HG02623 (cell line): ENCODE data around the gene SELENOK.
"Not testable (repeated sequence)": the region's sequence is repeated elsewhere in the genome, so short reads cannot be mapped to it uniquely, and the experiment has no call there.

Experiments used
- ATAC-seq: cut with Tn5 transposase; IDR thresholded peaks from one replicate; pipeline ENCODE4 v1.9.1; 2021; ENCODE audit warnings: moderate library complexity; ENCODE audit not compliant: unreplicated experiment

Gene SELENOK

DNA sequence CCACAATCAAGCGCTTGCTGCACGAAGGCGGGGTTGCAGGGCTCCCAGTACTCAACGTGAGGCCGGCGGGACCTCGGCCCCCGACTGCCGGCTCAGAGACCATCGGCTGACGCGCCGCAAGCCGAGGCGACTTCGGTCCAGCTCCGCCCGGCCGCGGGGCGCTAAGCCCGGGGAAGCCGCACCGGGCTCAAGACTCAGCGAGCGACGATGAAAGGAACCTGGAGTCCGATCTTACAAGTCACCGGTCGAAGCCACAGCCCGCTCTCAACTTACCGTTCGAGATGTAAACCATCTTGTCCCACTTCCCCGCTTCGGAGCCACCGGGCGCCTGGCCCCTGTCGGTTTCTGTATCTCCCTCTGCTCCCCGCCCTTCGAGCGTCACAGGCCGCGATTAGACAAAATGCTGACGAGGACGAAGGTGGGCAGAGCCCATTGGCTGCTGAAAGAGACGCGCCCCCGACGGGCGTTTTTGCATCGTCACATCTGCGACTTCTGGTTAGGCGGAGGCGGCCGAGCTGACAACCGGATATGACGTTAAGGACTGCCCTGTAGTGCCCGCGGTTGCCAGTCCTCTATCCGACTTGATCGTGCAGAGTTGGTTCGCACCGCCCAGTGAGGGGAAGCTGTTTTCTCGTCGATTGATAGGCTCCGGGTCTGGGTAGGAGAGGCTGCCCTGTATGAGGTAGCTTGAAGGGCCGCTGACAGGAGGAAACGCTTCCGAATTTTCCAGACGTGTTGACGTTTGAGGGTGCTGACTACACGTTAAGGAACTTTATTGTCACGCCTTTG is at the start of gene SELENOK:
Gene SELENOK, minus strand, starts transcription at position 363 of the 789 bp plus-strand sequence.
- ATAC-seq = peak; percentile 95

DNA sequence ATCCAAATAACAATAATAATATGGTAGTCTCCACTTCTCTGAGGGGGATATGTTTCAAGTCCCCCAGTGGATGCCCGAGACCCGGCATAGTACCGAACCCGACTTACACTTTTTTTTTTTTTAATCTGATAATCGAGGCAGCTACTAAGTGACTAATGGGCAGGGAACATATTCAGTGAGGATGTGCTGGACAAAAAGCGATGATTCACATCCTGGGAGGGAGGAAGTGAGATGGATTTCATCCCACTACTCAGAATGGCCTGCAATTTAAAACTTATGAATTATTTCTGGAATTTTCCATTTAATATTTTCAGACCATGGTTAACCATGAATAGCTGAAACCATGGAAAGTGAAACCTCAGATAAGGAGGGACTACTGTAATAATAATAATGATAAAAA is 49.5 kb upstream of the SELENOK start:
- ATAC-seq = no peak

DNA sequence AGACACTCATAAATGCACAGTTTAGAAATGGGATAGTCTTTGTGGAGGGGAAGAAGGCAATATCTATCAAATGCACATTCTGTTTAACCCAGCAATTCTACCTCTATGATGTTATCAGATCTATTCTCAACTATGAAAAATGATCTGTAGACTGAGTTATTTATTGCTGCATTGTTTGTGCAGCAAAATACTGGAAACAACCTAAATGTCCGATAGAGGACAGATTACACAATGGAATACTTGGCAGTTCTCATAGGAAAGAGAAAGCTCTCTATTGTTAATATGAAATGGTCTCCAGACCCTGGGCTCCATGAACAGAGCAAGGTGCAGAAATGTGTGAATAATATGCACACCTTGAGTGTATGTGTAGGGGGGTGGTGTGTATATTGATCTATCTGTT is 49.0 kb upstream of the SELENOK start:
- ATAC-seq = no peak

DNA sequence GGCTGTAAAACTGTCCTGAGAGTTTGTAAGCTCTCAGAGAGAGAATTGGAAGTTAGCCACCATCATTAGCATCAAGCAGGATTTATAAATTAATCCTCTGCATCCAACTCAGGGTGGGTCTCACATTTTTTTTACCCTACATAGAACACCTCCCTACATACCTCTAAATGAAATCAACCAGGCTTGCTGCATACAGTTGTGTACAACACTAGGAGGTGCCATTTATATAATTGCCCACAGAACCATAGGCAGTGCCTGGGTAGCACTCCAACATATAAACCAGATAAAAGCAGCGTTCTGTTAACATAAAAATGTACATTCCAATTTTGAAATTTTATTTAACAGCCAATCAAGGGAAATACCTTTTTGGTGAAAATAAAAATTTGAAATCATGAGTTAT is 48.2 kb upstream of the SELENOK start:
- ATAC-seq = no peak

DNA sequence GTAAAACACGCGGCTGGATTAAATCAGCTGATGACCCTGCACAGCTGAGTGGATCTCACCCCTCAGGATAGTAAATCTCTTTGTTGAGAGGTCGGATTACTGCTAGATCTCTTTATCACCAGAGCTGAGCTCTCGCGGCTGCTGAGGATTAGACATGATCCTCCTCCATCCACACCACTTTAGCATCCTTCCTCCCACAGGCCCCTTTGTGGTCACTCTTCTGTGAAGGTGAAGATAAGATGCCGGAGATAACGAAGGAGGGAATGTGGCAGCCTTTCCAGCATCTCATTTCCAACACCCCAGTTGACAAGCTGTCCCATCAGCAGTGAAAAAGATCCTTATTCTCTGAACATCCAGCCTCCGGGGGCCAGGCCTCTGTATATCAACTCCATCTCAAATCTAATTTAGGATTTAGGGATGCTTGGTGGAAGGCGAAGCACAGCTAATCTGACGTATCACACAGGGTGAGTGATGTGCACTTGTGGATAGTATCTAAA is 47.5 kb upstream of the SELENOK start:
- ATAC-seq = no peak

DNA sequence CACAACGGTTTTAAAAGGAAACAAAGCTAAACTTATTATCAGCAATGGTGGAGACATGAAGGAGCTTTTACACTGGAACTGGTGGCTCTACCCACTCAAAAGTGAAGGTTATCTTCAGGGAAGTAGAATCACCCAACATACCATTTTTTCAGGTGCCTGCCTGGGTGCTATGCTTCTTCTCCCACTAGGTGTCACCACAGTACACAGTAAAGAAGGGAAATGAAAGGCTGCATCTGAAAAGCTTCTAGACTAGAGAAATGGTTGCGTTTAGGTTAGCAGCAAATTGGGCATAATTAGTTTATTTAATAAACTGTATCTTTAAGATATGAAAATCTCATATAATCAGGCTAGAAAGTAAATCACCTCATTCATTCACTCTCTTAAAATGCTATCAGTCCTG is 47.0 kb upstream of the SELENOK start:
- no peak for ATAC-seq

DNA sequence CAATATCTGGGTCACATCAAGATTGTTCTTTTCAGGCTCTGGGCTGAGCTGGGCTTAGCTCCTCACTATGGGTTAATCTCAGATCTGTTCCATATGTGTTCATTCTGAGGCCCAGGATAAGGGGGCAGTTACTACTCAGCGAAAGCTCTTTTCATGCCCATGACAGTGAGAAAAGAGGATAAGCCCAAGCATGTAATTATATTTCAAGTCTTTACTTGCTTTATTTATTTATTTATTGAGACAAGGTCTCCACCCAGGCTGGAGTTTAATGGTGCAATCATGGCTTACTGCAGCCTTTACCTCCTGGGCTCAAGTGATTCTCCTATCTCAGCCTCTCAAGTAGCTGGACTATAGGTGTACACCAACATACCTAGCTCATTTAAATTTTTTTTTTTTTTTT is 44.7 kb upstream of the SELENOK start:
- ATAC-seq = no peak

DNA sequence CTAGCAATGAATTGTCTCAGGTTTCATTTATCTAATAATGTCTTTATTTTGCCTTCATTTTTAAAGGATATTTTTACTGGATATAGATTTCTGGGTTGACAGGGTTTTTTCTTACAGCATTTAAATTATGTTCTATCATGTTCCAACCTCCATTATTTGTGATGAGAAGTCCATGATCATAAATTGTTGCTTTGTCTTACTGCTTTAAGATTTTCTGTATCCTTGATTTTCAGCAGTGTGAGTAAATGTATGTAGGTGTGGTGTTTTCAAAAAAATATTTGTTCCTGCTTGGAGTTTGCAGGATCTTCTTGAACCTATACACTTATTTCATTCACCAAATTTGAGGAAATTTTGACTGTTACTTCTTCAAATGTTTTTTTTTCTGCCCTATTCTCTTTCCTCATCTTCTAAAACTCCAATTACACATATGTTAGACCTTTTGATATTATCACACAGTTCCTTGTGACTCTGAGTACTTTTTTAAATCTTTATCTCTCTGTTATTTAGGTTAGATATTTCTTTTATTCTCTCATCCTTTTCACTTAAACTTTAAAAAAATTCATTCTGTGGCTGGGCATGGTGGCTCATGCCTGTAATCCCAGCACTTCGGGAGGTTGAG is 43.7 kb upstream of the SELENOK start:
- no peak for ATAC-seq

DNA sequence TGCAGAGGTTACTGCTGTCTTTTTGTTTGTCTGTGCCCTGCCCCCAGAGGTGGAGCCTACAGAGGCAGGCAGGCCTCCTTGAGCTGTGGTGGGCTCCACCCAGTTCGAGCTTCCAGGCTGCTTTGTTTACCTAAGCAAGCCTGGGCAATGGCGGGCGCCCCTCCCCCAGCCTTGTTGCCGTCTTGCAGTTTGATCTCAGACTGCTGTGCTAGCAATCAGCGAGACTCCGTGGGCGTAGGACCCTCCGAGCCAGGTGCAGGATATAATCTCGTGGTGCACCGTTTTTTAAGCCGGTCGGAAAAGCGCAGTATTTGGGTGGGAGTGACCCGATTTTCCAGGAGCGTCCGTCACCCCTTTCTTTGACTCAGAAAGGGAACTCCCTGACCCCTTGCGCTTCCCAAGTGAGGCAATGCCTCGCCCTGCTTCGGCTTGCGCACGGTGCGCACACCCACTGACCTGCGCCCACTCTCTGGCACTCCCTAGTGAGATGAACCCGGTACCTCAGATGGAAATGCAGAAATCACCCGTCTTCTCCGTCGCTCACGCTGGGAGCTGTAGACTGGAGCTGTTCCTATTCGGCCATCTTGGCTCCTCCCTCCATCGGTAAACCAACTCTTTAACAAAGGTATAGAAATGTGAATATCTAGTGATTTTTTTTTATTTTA is 35.7 kb upstream of the SELENOK start:
- not testable (repeated sequence) for ATAC-seq

DNA sequence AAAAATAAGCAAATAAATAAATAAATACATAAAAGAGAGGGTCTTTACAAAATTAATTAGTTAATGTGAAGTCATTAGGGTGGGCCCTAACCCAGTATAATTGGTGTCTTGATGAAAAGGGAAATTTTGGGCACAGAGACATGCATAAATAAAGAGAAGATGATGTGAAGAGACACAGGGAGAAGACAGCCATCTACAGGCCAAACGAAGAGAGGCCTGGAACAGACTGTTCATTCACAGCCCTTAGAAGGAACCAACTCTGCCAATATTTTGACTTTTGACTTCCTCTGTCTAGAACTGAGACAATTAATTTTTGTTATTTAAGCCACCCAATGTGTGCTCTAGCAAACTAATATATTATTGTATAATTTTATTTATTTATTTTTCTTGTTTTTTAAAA is 29.6 kb upstream of the SELENOK start:
- no peak for ATAC-seq

DNA sequence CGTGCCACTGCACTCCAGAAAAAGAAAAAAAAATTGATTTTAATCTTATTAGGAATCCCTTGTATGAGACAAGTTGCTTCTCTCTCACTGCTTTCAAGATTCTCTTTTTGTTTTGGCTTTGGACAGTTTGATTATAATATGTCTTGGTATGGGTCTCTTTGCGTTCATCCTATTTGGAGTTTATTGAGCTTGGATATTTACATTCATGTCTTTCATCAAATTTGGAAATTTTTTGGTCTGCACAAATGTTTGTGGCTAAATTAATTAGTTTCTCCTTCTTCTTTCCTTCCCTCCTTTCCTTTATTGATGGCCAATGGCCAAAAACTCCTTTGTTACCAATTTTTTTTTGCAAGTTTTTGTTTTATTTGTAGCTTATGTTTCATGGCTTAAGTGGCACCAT is 28.1 kb upstream of the SELENOK start:
- ATAC-seq = no peak

DNA sequence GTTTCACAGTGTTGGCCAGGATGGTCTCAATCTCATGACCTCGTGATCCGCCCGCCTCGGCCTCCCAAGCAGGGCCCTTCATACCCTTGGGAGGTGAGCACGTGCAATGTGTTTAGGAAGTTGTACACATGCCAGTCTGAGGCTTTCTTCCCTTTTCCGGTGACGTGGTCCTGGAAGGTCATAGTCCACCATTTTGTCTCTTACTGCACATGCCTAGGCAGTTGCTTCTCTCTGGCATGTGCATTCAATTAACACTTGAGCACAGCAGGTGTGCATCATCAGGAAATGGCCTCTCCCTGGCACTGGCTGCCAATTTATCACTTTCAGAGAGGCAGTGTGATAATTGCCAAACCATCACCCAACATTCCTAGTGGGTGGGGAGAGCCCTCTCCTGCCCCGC is 21.7 kb upstream of the SELENOK start:
- ATAC-seq = no peak

DNA sequence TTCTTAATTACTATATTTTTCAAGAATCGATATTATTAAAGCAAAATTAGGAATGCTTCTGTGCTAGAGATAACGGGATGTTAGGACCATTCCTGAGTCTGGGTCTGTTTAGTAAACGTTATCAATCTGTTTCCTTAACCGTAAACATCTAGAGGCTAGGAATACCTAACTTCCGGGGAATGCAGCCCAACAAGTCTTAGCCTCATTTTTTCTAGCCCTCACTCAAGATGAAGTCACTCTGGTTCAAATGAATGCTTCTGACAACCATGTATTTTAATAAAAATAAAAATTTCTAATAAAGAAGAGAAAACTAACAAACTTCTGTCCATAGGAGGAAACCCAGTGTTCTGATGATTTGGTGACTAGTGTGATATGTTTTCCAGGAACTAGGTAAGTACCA is 11.1 kb upstream of the SELENOK start:
- ATAC-seq = no peak

DNA sequence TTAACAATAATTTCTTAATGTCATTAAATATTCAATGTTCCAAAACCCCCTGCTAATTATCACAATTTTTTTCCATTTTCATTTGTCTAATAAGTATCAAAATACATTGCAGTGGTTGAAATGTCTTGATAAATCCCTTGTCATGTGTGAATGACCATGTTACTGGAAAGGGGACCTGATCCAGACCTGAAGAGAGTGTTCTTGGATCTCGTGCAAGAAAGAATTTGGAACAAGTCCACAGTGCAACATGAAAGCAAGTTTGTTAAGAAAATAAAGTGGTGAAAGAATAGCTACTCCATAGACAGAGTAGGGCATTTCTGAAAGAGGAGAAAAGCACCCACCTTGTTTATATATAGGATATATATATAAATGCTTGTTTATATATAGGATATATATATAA is 10.4 kb upstream of the SELENOK start:
- ATAC-seq = no peak

DNA sequence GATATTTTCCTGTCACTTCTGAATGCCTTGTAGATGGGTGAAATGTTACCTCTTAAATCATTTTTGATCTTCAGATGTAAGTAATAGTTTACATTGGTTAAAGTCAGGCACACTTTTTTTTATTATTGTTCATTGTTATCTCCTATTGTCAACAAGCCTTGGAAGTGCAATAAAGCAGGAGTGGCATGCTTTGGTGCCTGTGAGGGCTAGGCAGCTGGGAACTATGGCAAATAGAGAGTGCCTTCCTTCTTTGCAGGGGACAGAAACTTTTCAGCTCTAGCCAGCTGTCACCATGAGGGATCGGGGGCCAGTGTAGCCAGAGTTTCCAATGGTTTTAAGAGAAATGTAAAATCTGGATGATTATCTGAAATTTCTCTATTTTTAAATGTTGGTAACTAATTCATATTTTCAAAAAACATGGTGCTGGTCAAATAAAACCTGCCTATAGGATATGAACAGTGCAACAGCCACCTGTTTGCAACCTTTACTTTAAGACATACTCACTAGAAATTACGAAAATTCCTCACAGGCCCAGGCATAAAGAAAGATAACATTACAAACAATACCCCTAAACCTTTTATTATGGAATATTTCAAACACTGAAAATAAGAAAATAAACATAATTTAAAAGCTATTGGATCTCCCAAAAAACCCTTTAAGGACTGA is 9.1 kb upstream of the SELENOK start:
- no peak for ATAC-seq

DNA sequence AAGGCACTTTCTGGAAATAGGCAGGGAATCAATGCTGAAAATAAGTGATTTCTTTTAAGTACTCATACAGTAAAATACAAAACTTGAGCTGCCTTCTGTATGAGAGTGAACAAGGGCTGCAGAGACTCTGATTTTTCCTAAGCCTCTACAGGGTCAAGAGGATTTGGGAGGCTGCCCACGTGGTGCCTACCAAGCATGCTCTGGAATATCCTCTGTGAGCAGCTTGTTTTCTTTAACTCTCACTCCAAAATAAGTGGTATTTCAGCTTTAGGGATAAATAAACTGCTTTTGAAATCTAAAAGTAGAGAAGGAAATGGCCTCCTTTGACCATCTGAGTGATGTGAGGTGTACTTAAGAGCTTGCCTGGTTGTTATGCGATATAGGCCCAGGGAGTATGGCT is 8.1 kb upstream of the SELENOK start:
- no peak for ATAC-seq

DNA sequence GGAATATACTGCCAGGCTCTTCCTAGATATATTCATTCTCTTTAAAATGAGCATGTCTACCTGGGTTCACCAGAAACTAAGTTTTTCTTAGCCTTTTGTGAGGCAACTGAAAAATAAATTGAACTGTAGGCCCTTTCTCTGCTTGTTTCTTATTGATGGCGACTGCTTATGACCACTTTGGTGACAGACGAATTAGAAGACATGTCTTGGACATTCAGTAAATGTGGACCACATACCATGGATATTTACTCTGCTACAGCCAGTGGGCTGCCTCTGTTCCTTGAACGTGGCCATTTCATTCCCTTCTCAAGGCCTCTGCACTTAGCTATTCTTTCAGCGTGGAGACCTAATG is 603 bp upstream of the SELENOK start:
- no peak for ATAC-seq

DNA sequence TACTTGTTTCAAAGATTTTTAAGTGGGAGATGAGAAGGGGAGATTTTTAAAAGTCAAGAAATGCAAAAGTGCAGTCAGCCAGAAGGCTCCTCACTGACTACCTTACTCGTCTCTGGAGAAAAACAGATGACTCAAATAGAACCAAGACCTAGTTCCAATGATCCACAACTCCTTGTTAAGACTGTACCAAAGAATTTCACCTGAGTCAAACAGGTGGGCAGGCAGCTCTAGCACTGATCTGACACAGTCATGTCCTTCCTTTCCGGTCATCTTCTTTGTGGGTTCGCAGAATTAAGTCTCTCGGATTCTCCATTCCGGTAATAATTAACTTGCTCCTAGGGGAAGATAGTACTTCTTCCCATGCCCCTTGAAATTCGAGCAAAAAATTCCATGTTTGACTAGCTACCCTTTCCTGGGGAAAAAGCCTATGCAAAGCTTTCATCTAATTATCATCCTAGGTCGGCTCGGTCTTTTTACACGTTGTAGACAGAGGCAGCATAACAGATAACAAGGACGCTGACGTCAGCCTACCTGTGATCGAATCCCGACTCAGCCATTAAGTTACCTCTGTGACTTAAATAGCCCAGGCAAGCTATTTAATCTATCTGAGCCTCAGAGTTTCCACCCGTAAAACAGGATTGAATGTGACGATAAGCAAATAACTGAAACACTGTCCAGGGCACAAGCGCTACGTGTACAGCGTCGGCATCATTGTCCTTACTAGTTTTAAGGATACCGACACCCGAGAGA is 758 bp downstream of the SELENOK start:
- ATAC-seq = peak; percentile 6

DNA sequence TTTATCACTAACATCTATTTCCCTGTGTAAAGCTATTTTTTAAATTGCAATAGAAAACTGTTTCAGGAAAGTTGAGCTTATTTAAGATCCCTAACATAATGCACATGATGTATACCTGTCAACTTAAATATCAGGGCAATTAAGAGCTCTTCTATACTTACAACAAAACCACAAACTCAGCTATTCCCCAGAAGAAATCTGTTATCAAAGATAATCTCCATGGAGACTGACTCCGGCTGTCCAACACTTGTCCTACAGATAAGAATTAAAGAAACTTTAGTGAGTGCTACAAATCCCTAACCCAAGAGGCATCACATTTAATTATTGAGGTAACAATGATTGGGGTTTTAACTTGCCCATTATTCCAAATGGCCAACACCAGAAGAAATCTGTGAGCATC is 3.4 kb downstream of the SELENOK start:
- ATAC-seq = no peak

DNA sequence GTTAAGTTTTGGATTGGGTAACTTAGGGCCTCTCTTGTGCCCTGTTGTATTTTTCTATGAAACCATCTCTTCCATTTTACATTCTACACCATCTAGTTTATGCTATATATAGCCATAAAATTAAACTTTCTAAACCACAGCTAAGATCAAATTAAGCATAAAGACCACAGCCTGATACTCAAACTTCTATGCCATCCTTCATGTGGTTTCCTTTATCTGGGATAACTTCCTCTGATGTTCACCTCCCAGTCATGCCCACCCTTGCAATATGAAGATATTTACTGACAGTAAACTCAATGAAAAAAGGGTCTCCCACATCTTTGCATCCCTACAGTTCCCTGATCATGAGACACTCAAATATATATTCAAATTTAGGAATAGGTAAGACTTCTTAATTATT is 4.2 kb downstream of the SELENOK start:
- ATAC-seq = no peak

DNA sequence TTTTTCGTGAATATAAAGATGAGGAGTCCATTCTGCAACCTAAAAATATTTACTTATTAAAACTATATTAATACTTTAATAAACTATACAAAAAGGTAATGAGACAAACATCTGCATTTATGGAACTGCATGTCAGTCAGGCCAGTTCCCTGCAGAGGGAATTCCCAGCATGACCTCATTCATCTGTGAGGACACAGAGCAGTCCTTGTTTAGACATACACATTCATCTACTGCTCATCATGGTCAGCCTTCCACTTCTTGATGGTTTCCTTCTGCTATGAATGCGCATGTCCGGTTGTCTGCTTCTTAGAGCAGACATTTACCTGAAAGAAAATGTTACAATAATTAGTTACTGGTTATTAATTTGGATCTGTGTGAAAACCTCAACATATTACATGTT is 6.4 kb downstream of the SELENOK start:
- ATAC-seq = no peak
